HepG2 (cell line): Measurements from ENCODE around the gene ZBTB22. TPM values are rescaled to one million over a fixed set of nuclear protein-coding genes. Genes with fewer than 3 reads are reported as not detected.
A peak's percentile ranks its signal among the peaks of the same experiment; 100 is the strongest.

Source experiments
- ARID2 ChIP-seq: sonication (generic); formaldehyde crosslinking; IDR thresholded peaks from 2 replicates; pipeline ENCODE4 v1.8.1; 2022; ENCODE audit warnings: mild to moderate bottlenecking, missing genetic modification reagents, borderline replicate concordance
- ARNTL ChIP-seq: sonication (generic); formaldehyde crosslinking; IDR thresholded peaks from 2 replicates; pipeline ENCODE4 v1.4.0; 2020; ENCODE audit warnings: mild to moderate bottlenecking, missing genetic modification reagents
- CREB1 ChIP-seq, 2 experiments: fragments of 450-650 bp in 1 of 2; IDR thresholded peaks; 2 replicates each; pipeline ENCODE4 v1.6.1; 2016 to 2017; ENCODE audit warnings: control low read depth in 1 of 2, mild to moderate bottlenecking in 1 of 2, missing compliant biosample characterization in 1 of 2, missing genetic modification characterization in 1 of 2
- EEA1 ChIP-seq: sonication (generic); formaldehyde crosslinking; IDR thresholded peaks from 2 replicates; pipeline ENCODE4 v1.5.1; 2020; ENCODE audit warnings: mild to moderate bottlenecking, missing genetic modification reagents, borderline replicate concordance
- HOXA3 ChIP-seq: sonication (generic); formaldehyde crosslinking; IDR thresholded peaks from 2 replicates; pipeline ENCODE4 v1.5.0; 2020; ENCODE audit warnings: missing genetic modification reagents
- MIER2 ChIP-seq: IDR thresholded peaks from 2 replicates; pipeline ENCODE4 v1.6.1; 2016; ENCODE audit warnings: missing biosample characterization, missing genetic modification reagents
- NFYC ChIP-seq: IDR thresholded peaks from 2 replicates; pipeline ENCODE4 v1.6.1; 2016; ENCODE audit warnings: missing genetic modification reagents, missing compliant biosample characterization
- PHF8 ChIP-seq: sonication (generic); formaldehyde crosslinking; IDR thresholded peaks from 2 replicates; pipeline ENCODE4 v1.5.0; 2020; ENCODE audit warnings: missing genetic modification reagents
- RELA ChIP-seq: sonication (generic); formaldehyde crosslinking; IDR thresholded peaks from 2 replicates; pipeline ENCODE4 v1.4.0; 2020; ENCODE audit warnings: missing genetic modification reagents
- SMAD1 ChIP-seq: sonication (generic); formaldehyde crosslinking; IDR thresholded peaks from 2 replicates; pipeline ENCODE4 v1.4.0; 2020; ENCODE audit warnings: missing genetic modification reagents, low read depth, mild to moderate bottlenecking, borderline replicate concordance
- TBL1XR1 ChIP-seq: fragments of 150-350 bp; IDR thresholded peaks from 2 replicates; pipeline ENCODE4 v1.6.1; 2014; ENCODE audit warnings: borderline replicate concordance, low read length; ENCODE audit not compliant: partially characterized antibody
- ZNF292 ChIP-seq: sonication (generic); formaldehyde crosslinking; IDR thresholded peaks from 2 replicates; pipeline ENCODE4 v1.8.1; 2022; ENCODE audit warnings: mild to moderate bottlenecking, low read depth, missing genetic modification reagents, borderline replicate concordance
- ZNF33A ChIP-seq: sonication (generic); formaldehyde crosslinking; IDR thresholded peaks from 2 replicates; pipeline ENCODE4 v1.5.1; 2020; ENCODE audit warnings: missing genetic modification reagents, mild to moderate bottlenecking, moderate library complexity, borderline replicate concordance
- ZNF512 ChIP-seq: sonication (generic); formaldehyde crosslinking; IDR thresholded peaks from 2 replicates; pipeline ENCODE4 v1.4.0; 2020; ENCODE audit warnings: mild to moderate bottlenecking, missing genetic modification reagents
- ZNF605 ChIP-seq: sonication (generic); formaldehyde crosslinking; IDR thresholded peaks from 2 replicates; pipeline ENCODE4 v1.8.0; 2022; ENCODE audit warnings: mild to moderate bottlenecking, missing genetic modification reagents
- ZNF639 ChIP-seq: conservative IDR thresholded peaks from 2 replicates; pipeline ENCODE4 v1.6.1; 2018; ENCODE audit warnings: missing genetic modification reagents
- ZNF644 ChIP-seq: IDR thresholded peaks from 2 replicates; pipeline ENCODE4 v1.6.1; 2016; ENCODE audit warnings: low read depth
- polyA plus RNA-seq, 8 experiments: library from polyadenylated mRNA; depleted of rRNA in 3 of 8; stranded (reverse) in 7 of 8; unstranded in 1 of 8; fragments of >200 nt; fragmentation: Illumina TruSeq in 4 of 8; extraction: Trizol in 4 of 8; gene quantifications; 2 replicates each; pipeline versions ENCODE4 v1.2.1 to v1.2.3, GENCODE V29; 2011 to 2016; ENCODE audit warnings: low read depth in 4 of 8, missing spikeins in 1 of 8, mixed read lengths in 1 of 8; ENCODE audit not compliant: insufficient read depth in 1 of 8
- total RNA-seq, 5 experiments: library from RNA; depleted of rRNA; stranded (reverse); fragments of >200 nt; fragmentation: Illumina TruSeq; extraction: Trizol; gene quantifications; 2 replicates each; pipeline ENCODE4 v1.2.3, GENCODE V29; 2016; ENCODE audit warnings: low read depth in 1 of 5
- TF ChIP-seq, protein P1 (sequence below): sonication (generic); formaldehyde crosslinking; IDR thresholded peaks from 2 replicates; pipeline ENCODE4 v1.4.0; 2020; ENCODE audit warnings: mild to moderate bottlenecking, low read depth, missing genetic modification reagents
- TF ChIP-seq, protein P2 (sequence below): sonication (generic); formaldehyde crosslinking; IDR thresholded peaks from 2 replicates; pipeline ENCODE4 v1.5.1; 2020; ENCODE audit warnings: mild to moderate bottlenecking, missing genetic modification reagents, moderate library complexity
- TF ChIP-seq, protein P3 (sequence below): sonication (generic); formaldehyde crosslinking; conservative IDR thresholded peaks from 2 replicates; pipeline ENCODE4 v1.5.0; 2020; ENCODE audit warnings: missing genetic modification reagents

ZBTB22 gene
- total and polyA plus RNA-seq, 2 of the 13 experiments (the other 11 are each of a cell fraction or from before 2014, with no cell fraction given): 8.0 to 10.6 TPM

DNA sequence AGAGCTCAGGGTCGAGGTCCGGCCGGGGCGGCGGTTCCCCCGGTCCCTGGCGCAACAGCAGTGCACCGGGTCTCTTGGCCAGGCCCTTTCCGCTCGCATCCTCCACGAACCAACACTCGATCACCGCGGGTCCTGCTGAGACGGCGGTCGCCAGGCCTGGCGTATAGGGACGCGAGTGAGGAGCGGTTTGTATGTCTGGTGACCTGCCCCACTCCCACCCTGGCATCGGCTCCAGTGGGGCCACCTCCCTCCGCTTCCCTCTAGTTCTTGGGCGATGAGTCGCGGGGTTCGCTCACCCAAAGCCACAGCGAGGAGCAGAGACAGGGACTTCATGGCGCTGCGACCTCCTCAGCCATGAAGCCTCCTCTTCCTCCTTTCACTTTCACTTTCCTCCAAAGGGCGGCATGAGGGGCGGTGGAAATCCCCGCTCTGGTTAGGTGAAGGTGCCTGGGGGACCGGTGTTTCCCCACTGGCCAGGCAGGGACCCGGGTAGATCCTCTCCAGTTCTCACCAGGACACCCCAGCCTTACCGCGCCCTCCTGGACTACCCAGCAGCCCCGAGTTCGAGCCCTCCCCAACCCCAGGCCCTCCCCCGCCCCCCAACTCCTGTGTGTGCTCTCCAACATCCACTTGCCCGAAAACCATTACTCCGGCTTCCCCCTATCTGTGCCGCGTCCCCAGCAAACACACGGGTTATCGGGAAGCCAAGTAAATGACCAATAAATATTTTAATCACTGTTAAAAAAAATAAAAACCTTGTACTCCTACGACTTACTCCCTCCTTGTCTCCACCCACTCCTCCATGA, 3.6 kb downstream of the ZBTB22 start, which contains the start of gene TAPBP (continued):
- TF ChIP-seq ZNF512 (CRISPR knock-in tag) (no peak), ZNF639 (CRISPR knock-in tag) (no peak), CREB1 (IDR thresholded peaks at IDR 0.05) (no peak), CREB1 (CRISPR knock-in tag; IDR thresholded peaks at IDR 0.05) (no peak), TBL1XR1 (no peak), ZNF292 (CRISPR knock-in tag) (0 out of 2 replicates have a peak, but pooled peaks have one; percentile 33), EEA1 (CRISPR knock-in tag) (peak; percentile 36; the same call in 1 of the 2 replicates), SMAD1 (no peak), ZNF644 (CRISPR knock-in tag) (no peak), ARNTL (CRISPR knock-in tag) (no peak; the same call in 1 of the 2 replicates), PHF8 (CRISPR knock-in tag) (peak; percentile 92), ZNF605 (CRISPR knock-in tag) (peak; percentile 91; the same call in 1 of the 2 replicates), ARID2 (CRISPR knock-in tag) (no peak), ZNF33A (CRISPR knock-in tag) (no peak), RELA (CRISPR knock-in tag) (no peak), HOXA3 (CRISPR knock-in tag) (peak; percentile 20; the same call in 1 of the 2 replicates), NFYC (CRISPR knock-in tag) (no peak), MIER2 (CRISPR knock-in tag) (no peak)
- TF ChIP-seq, protein P1, sequence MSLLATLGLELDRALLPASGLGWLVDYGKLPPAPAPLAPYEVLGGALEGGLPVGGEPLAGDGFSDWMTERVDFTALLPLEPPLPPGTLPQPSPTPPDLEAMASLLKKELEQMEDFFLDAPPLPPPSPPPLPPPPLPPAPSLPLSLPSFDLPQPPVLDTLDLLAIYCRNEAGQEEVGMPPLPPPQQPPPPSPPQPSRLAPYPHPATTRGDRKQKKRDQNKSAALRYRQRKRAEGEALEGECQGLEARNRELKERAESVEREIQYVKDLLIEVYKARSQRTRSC: no peak; the same call in 1 of the 2 replicates
- TF ChIP-seq, protein P2, sequence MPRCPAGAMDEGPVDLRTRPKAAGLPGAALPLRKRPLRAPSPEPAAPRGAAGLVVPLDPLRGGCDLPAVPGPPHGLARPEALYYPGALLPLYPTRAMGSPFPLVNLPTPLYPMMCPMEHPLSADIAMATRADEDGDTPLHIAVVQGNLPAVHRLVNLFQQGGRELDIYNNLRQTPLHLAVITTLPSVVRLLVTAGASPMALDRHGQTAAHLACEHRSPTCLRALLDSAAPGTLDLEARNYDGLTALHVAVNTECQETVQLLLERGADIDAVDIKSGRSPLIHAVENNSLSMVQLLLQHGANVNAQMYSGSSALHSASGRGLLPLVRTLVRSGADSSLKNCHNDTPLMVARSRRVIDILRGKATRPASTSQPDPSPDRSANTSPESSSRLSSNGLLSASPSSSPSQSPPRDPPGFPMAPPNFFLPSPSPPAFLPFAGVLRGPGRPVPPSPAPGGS: no peak
- TF ChIP-seq, protein P3, sequence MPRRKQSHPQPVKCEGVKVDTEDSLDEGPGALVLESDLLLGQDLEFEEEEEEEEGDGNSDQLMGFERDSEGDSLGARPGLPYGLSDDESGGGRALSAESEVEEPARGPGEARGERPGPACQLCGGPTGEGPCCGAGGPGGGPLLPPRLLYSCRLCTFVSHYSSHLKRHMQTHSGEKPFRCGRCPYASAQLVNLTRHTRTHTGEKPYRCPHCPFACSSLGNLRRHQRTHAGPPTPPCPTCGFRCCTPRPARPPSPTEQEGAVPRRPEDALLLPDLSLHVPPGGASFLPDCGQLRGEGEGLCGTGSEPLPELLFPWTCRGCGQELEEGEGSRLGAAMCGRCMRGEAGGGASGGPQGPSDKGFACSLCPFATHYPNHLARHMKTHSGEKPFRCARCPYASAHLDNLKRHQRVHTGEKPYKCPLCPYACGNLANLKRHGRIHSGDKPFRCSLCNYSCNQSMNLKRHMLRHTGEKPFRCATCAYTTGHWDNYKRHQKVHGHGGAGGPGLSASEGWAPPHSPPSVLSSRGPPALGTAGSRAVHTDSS: peak; percentile 86; the same call in 1 of the 2 replicates
